Fibroblast of the conjunctiva (primary cell): ENCODE data around the gene TFEC.

Source experiments
- DNase-seq: peaks from one replicate; pipeline ENCODE4 v3.0.0-alpha.2; 2010; ENCODE audit warnings: low read depth

Gene TFEC

GRCh38 chr7:115924411-115924810 is 106.2 kb downstream of the TFEC start:
- DNase-seq: no peak

- no peak for DNase-seq
Observed at GRCh38 chr7:115920367-115920766, 110.2 kb downstream of the TFEC start.

GRCh38 chr7:115914951-115915350 is 115.6 kb downstream of the TFEC start:
- DNase-seq: peak; percentile 16

DNA sequence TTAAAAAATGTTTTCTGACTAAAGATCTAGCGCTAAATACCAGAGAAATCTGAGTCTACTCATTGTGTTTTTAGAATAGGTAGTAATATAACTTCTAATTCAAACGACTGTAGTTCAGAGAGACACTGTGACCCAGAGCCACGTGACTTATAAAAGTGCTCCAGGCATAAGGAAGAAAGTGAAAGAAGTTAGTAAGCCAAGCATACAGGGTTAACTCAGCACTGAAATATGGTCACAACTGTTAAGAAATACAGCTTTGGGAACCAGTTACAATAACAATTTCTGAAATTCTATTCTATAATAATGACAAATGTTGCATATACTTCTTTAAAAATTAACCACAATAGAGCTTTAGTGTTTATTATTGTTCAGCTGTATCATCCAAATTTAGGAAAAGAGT is 119.1 kb downstream of the TFEC start:
- no peak for DNase-seq

DNA sequence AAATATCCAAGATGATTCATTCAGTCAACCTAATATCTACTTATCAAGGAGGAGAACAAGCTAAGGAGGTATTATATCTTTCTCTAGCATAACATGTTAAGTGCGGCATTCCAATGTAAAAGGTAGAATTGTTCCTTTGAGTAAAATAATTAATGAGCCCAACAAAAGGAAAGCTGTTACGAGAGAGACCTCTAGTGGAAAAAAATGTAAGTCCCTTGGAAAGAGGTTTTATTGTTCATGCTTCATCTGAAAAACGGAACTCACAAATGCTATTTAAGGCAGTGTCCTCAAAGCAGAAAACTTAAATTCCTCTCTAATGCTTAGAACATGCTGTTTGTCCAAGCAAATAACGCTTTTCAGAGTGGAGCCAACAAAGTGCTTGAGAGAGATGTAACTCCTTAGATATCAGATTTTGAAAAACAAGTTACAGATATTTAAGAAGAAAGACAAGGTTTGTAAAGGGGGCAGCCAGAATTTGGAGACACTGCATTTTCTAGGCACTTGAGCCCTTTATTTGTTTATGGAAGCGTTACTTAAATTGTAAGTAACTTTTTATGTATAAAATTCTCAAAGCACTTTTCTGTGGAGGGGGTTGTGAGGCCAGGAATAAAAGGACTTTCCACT is 119.9 kb downstream of the TFEC start:
- DNase-seq: peak; percentile 26

- DNase-seq: no peak
Observed at GRCh38 chr7:115906731-115907130, 123.8 kb downstream of the TFEC start.

GRCh38 chr7:115889669-115889984 is 140.9 kb downstream of the TFEC start:
- DNase-seq: no peak

DNA sequence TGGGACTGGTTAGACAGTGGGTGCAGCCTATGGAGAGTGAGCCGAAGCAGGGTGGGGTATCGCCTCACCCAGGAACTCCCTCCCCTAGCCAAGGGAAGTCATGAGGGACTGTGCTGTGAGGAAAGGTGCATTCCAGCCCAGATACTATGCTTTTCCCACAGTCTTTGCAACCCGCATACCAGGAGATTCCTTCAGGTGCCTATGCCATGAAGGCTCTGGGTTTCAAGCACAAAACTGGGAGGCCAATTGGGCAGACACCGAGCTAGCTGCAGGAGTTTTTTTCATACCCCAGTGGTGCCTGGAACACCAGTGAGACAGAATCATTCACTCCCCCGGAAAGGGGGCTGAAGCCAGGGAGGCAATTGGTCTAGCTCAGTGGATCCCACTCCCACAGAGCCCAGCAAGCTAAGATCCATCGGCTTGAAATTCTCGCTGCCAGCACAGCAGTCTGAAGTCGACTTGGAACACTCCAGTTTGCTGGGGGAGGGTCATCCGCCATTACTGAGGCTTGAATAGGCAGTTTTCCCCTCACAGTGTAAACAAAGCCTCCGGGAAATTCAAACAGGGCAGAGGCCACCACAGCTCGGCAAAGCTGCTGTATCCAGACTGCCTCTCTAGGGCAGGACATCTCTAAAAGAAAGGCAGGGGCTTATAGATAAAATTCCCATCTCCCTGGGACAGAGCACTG is 141.4 kb downstream of the TFEC start:
- DNase-seq: no peak

DNA sequence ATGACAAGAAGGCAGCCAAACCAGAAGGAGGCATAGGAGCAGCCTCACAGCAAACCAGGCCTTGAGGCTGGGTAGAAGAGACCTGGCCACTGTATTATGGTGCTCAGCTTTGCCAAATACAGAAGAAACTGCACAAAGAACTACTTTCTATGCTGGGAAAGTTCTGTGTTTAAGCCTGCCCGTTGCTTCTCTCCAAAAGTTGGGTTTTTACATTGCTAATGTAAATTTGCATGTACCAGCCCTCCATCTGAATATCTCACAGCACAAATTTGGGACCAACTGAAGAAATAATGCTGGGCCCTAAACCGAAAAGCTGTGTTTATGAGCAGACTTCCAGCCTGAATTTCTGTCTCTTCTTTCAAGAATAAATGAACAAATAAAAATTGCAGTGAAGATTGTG is 145.0 kb downstream of the TFEC start:
- no peak for DNase-seq
